ENCODE measurements around the gene IFI27L1.

The IFI27L1 gene

GRCh38 chr14:94043756-94044475, 37.2 kb upstream of the IFI27L1 start:
- TF ChIP-seq CTCF (IDR thresholded peaks at IDR 0.05; ENCODE audit: low read depth, low read length) = no peak
- no peak for DNase-seq (ENCODE audit: low read depth, low spot score)
- H3K4me3 ChIP-seq (ENCODE audit: low read depth, low read length) = no peak overlapping the region
- in situ Hi-C loops (cut with HindIII; ENCODE audit: low sequenced_read_pairs) = no loop called here

GRCh38 chr14:94044476-94045091, 36.5 kb upstream of the IFI27L1 start:
- no peak overlapping the region for H3K4me3 ChIP-seq (ENCODE audit: low read depth, low read length)
- no peak for DNase-seq (ENCODE audit: low read depth, low spot score)
- TF ChIP-seq CTCF (IDR thresholded peaks at IDR 0.05; ENCODE audit: low read depth, low read length) = no peak
- in situ Hi-C loops (cut with HindIII; ENCODE audit: low sequenced_read_pairs) = no loop called here

DNA sequence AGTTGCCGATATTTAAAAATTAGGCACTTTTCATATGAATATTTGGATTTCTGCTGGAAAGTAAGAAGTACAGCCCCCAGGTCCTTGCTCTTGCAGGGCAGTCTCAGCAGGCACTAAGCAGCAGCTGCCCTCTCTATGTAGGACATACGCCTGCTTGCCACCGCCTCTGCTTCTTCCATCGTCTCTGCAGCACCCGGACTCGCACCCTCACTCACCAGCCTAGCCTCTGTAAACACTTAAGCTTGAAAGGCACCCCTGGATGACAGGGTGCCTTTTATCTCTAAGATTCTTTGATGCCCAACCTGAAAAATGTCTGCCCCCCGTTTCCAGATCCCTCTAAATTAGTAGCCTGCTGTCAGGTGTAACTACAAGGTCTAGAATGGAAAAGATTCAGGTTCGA, 36.0 kb upstream of the IFI27L1 start:
- DNase-seq (ENCODE audit: low read depth, low spot score) = no peak
- in situ Hi-C loops (cut with HindIII; ENCODE audit: low sequenced_read_pairs) = no loop called here
- TF ChIP-seq CTCF (IDR thresholded peaks at IDR 0.05; ENCODE audit: low read depth, low read length) = no peak
- H3K4me3 ChIP-seq (ENCODE audit: low read depth, low read length) = no peak overlapping the region

DNA sequence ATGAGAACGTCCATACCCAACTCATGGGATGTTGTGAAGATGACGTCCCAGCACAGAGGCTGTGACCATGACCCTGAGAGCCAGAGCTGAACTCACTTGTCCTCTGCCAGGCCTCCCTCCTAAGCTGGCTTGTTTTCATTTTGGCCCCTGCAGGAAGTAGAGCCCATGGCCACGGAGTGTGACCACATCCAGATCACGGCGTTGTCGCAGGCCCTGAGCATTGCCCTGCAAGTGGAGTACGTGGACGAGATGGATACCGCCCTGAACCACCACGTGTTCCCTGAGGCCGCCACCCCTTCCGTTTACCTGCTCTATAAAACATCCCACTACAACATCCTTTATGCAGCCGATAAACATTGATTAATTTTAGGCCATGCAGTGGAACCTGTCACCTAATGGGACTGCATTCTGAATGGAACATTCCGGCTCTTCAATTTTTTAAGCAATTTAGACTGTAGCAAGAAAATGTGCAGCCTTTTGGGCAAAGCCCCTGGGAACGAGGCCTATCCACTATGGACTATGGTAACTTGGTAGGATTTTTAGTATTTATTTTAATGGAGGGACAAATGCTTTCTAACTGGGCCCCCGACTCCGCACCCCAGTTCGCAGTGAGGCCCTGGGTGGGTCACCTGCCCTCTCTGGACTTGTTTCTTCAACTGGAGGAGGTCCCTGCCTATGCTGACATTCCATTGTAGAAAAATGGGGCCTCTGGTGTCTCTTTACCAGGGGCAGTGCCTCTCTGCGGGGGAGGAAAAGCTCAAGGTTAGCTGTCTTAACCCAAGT, 35.4 kb upstream of the IFI27L1 start:
- in situ Hi-C loops (cut with HindIII; ENCODE audit: low sequenced_read_pairs) = no loop called here
- no peak for DNase-seq (ENCODE audit: low read depth, low spot score)
- no peak for TF ChIP-seq CTCF (IDR thresholded peaks at IDR 0.05; ENCODE audit: low read depth, low read length)
- no peak overlapping the region for H3K4me3 ChIP-seq (ENCODE audit: low read depth, low read length)

DNA sequence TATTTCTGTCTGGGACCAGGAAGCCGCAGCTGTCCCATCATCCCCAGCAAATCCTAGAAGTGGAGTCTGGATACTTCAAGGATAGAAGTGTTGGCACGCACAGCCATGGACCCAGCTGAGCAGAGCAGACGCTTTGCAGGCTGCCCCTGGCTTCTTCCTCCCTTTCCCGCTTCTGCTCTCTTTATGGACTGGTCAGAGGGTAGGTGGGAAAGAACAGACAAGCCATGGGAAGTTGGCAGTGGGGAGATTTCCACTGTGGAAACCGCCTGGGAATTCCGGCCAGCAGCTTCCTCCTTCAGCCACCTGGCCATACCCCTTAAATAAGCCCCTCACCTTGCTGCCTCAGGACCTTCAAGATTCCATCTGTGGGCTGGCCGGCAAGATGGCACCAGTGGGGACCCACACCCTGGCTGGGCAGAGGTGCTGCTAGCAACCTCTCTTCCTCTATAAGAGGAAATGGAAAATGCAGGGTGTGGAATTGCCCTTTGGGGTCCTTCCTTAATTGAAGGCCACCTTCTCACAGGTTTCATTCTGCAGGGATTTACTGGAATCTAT, 34.3 kb upstream of the IFI27L1 start:
- no peak for DNase-seq (ENCODE audit: low read depth, low spot score)
- no peak overlapping the region for H3K4me3 ChIP-seq (ENCODE audit: low read depth, low read length)
- no peak for TF ChIP-seq CTCF (IDR thresholded peaks at IDR 0.05; ENCODE audit: low read depth, low read length)
- in situ Hi-C loops (cut with HindIII; ENCODE audit: low sequenced_read_pairs) = no loop called here

- no peak overlapping the region for H3K4me3 ChIP-seq (ENCODE audit: low read depth, low read length)
- in situ Hi-C loops (cut with HindIII; ENCODE audit: low sequenced_read_pairs) = no loop called here
- no peak for TF ChIP-seq CTCF (IDR thresholded peaks at IDR 0.05; ENCODE audit: low read depth, low read length)
- no peak for DNase-seq (ENCODE audit: low read depth, low spot score)
Measured at GRCh38 chr14:94047581-94047980, 33.5 kb upstream of the IFI27L1 start.
